T-helper 2 cell treated with Interferon-gamma antibody and Interleukin-4, amounts not matched to agents 5 μg/mL and 100 μg/mL, for 36 hours (primary cell): ENCODE results near the gene MTX1.
"Not testable (repeated sequence)": the region's sequence is repeated elsewhere in the genome, so short reads cannot be mapped to it uniquely, and the experiment has no call there.

Source experiments
- DNase-seq: peaks from one replicate; pipeline ENCODE4 v3.0.0; 2021; ENCODE audit warnings: low spot score
- H3K27ac Mint-ChIP-seq: one replicate; pipeline ENCODE4 v1.8.0; 2021; ENCODE audit warnings: mild to moderate bottlenecking, mixed read lengths
- H3K27me3 Mint-ChIP-seq: one replicate; pipeline ENCODE4 v1.8.0; 2021; ENCODE audit warnings: low read depth, mixed read lengths
- H3K36me3 Mint-ChIP-seq: one replicate; pipeline ENCODE4 v1.8.0; 2021; ENCODE audit warnings: low read depth, mixed read lengths
- H3K4me1 Mint-ChIP-seq: one replicate; pipeline ENCODE4 v1.8.0; 2021; ENCODE audit warnings: low read depth, mixed read lengths
- H3K4me3 Mint-ChIP-seq: one replicate; pipeline ENCODE4 v1.8.0; 2022; ENCODE audit warnings: mild to moderate bottlenecking, moderate library complexity, mixed read lengths
- H3K9me3 Mint-ChIP-seq: one replicate; pipeline ENCODE4 v1.8.0; 2021; ENCODE audit warnings: mixed read lengths

The MTX1 gene

GRCh38 chr1:155241069-155241679, 32.7 kb downstream of the MTX1 start:
- Mint-ChIP-seq H3K27ac (peak overlapping the region; percentile 82), H3K4me3 (peak overlapping the region; percentile 90), H3K36me3 (peaks cover 28% of the 10 kb centered on the region), H3K4me1 (peaks cover 36% of the 10 kb centered on the region), H3K27me3 (peaks cover 3% of the 10 kb centered on the region), H3K9me3 (no peaks in the 10 kb centered on the region)
- DNase-seq = peak; percentile 77

GRCh38 chr1:155241841-155242264, 33.4 kb downstream of the MTX1 start:
- DNase-seq = no peak
- no peaks in the 10 kb centered on the region for H3K9me3 Mint-ChIP-seq
- peaks cover 3% of the 10 kb centered on the region for H3K27me3 Mint-ChIP-seq
- H3K4me1 Mint-ChIP-seq = peaks cover 36% of the 10 kb centered on the region
- peaks cover 26% of the 10 kb centered on the region for H3K36me3 Mint-ChIP-seq
- H3K4me3 Mint-ChIP-seq = peak overlapping the region; percentile 90
- H3K27ac Mint-ChIP-seq = peak overlapping the region; percentile 82

- Mint-ChIP-seq H3K36me3 (peaks cover 21% of the 10 kb centered on the region), H3K9me3 (no peaks in the 10 kb centered on the region), H3K27me3 (peaks cover 3% of the 10 kb centered on the region), H3K27ac (peak overlapping the region; percentile 86), H3K4me3 (peak overlapping the region; percentile 77), H3K4me1 (peaks cover 36% of the 10 kb centered on the region)
- no peak for DNase-seq
Measured at GRCh38 chr1:155242805-155243358, 34.4 kb downstream of the MTX1 start.

- peak overlapping the region; percentile 77 for H3K4me3 Mint-ChIP-seq
- H3K4me1 Mint-ChIP-seq = peaks cover 36% of the 10 kb centered on the region
- H3K9me3 Mint-ChIP-seq = no peaks in the 10 kb centered on the region
- peak; percentile 97 for DNase-seq
- H3K27ac Mint-ChIP-seq = peak overlapping the region; percentile 93
- peaks cover 3% of the 10 kb centered on the region for H3K27me3 Mint-ChIP-seq
- peaks cover 12% of the 10 kb centered on the region for H3K36me3 Mint-ChIP-seq
Measured at GRCh38 chr1:155244368-155245162, 36.1 kb downstream of the MTX1 start.

GRCh38 chr1:155245163-155245524, 36.6 kb downstream of the MTX1 start:
- Mint-ChIP-seq H3K4me3 (peak overlapping the region; percentile 77), H3K4me1 (peaks cover 36% of the 10 kb centered on the region), H3K27me3 (peaks cover 3% of the 10 kb centered on the region), H3K27ac (peak overlapping the region; percentile 93), H3K36me3 (peaks cover 12% of the 10 kb centered on the region), H3K9me3 (no peaks in the 10 kb centered on the region)
- DNase-seq = no peak

GRCh38 chr1:155246796-155247195, 38.3 kb downstream of the MTX1 start:
- DNase-seq, H3K4me3 Mint-ChIP-seq, H3K36me3 Mint-ChIP-seq, H3K27me3 Mint-ChIP-seq, H3K9me3 Mint-ChIP-seq: not testable (repeated sequence)
- Mint-ChIP-seq H3K27ac (peak overlapping the region; percentile 1), H3K4me1 (peaks cover 30% of the 10 kb centered on the region)

GRCh38 chr1:155247667-155248553, 39.4 kb downstream of the MTX1 start:
- no peak overlapping the region for H3K4me3 Mint-ChIP-seq
- no peak for DNase-seq
- H3K9me3 Mint-ChIP-seq = no peaks in the 10 kb centered on the region
- H3K36me3 Mint-ChIP-seq = peaks cover 10% of the 10 kb centered on the region
- H3K4me1 Mint-ChIP-seq = peaks cover 27% of the 10 kb centered on the region
- peaks cover 3% of the 10 kb centered on the region for H3K27me3 Mint-ChIP-seq
- no peak overlapping the region for H3K27ac Mint-ChIP-seq

GRCh38 chr1:155250246-155250632, 41.7 kb downstream of the MTX1 start:
- no peak for DNase-seq
- Mint-ChIP-seq H3K36me3 (peaks cover 10% of the 10 kb centered on the region), H3K27me3 (no peaks in the 10 kb centered on the region), H3K27ac (peak overlapping the region; percentile 79), H3K4me3 (peak overlapping the region; percentile 80), H3K4me1 (peaks cover 29% of the 10 kb centered on the region), H3K9me3 (no peaks in the 10 kb centered on the region)

- peak; percentile 92 for DNase-seq
- H3K4me1 Mint-ChIP-seq = peaks cover 26% of the 10 kb centered on the region
- H3K36me3 Mint-ChIP-seq = peaks cover 7% of the 10 kb centered on the region
- peak overlapping the region; percentile 66 for H3K4me3 Mint-ChIP-seq
- H3K27me3 Mint-ChIP-seq = no peaks in the 10 kb centered on the region
- peak overlapping the region; percentile 14 for H3K27ac Mint-ChIP-seq
- H3K9me3 Mint-ChIP-seq = no peaks in the 10 kb centered on the region
Measured at GRCh38 chr1:155250633-155251449, 42.3 kb downstream of the MTX1 start.

GRCh38 chr1:155251566-155251965, 43.1 kb downstream of the MTX1 start:
- Mint-ChIP-seq H3K4me3 (no peak overlapping the region), H3K9me3 (no peaks in the 10 kb centered on the region), H3K27me3 (no peaks in the 10 kb centered on the region), H3K36me3 (peaks cover 7% of the 10 kb centered on the region), H3K4me1 (peaks cover 23% of the 10 kb centered on the region), H3K27ac (no peak overlapping the region)
- no peak for DNase-seq

- peak overlapping the region; percentile 33 for H3K27ac Mint-ChIP-seq
- peak overlapping the region; percentile 83 for H3K4me3 Mint-ChIP-seq
- no peak for DNase-seq
- peaks cover 14% of the 10 kb centered on the region for H3K36me3 Mint-ChIP-seq
- no peaks in the 10 kb centered on the region for H3K27me3 Mint-ChIP-seq
- H3K9me3 Mint-ChIP-seq = no peaks in the 10 kb centered on the region
- H3K4me1 Mint-ChIP-seq = peaks cover 27% of the 10 kb centered on the region
Measured at GRCh38 chr1:155253208-155253607, 44.7 kb downstream of the MTX1 start.

- H3K36me3 Mint-ChIP-seq = peaks cover 19% of the 10 kb centered on the region
- peaks cover 27% of the 10 kb centered on the region for H3K4me1 Mint-ChIP-seq
- no peaks in the 10 kb centered on the region for H3K27me3 Mint-ChIP-seq
- peak overlapping the region; percentile 83 for H3K4me3 Mint-ChIP-seq
- H3K9me3 Mint-ChIP-seq = no peaks in the 10 kb centered on the region
- H3K27ac Mint-ChIP-seq = no peak overlapping the region
- DNase-seq = no peak
Measured at GRCh38 chr1:155253797-155254196, 45.3 kb downstream of the MTX1 start.

- Mint-ChIP-seq H3K4me1 (peaks cover 27% of the 10 kb centered on the region), H3K4me3 (peak overlapping the region; percentile 83), H3K27ac (peak overlapping the region; percentile 52), H3K36me3 (peaks cover 19% of the 10 kb centered on the region), H3K9me3 (no peaks in the 10 kb centered on the region), H3K27me3 (no peaks in the 10 kb centered on the region)
- no peak for DNase-seq
Measured at GRCh38 chr1:155254228-155254713, 45.8 kb downstream of the MTX1 start.
